WTC11 (cell line): ENCODE data around the gene NRG3. TPM values are rescaled to one million over a fixed set of nuclear protein-coding genes. Genes with fewer than 3 reads are reported as not detected.

ENCODE experiments used
- ATAC-seq: fragments of 200-7000 bp; cut with Tn5 transposase; 2 replicates; pipeline ENCODE4 v1.10.0; 2021; ENCODE audit warnings: mild to moderate bottlenecking, moderate library complexity
- CTCF ChIA-PET: fragments of 300-600 bp; sonication (Branson Sonifier 250); formaldehyde crosslinking; loops from one replicate; lab custom pipeline; 2021; ENCODE audit warnings: antibody characterized with exemption; lab: Charles Lee
- POLR2A ChIA-PET: fragments of 350-600 bp; sonication (Branson Sonifier 250); formaldehyde crosslinking; loops from one replicate; lab custom pipeline; 2021; ENCODE audit warnings: antibody characterized with exemption; lab: Charles Lee
- DNase-seq: peaks from one replicate; pipeline ENCODE4 v3.0.0; 2021; ENCODE audit warnings: low spot score
- H3K27ac Mint-ChIP-seq: 2 replicates; pipeline ENCODE4 v1.8.0; 2021; ENCODE audit warnings: mixed read lengths
- H3K27me3 Mint-ChIP-seq: 2 replicates; pipeline ENCODE4 v1.8.0; 2021; ENCODE audit warnings: low read depth, mild to moderate bottlenecking, moderate library complexity, mixed read lengths
- H3K36me3 Mint-ChIP-seq: 2 replicates; pipeline ENCODE4 v1.8.0; 2021; ENCODE audit warnings: mixed read lengths
- H3K4me1 Mint-ChIP-seq: 2 replicates; pipeline ENCODE4 v1.8.0; 2022; ENCODE audit warnings: mixed read lengths
- H3K4me3 Mint-ChIP-seq: 2 replicates; pipeline ENCODE4 v1.8.0; 2021; ENCODE audit warnings: mild to moderate bottlenecking, moderate library complexity, mixed read lengths
- H3K9me3 Mint-ChIP-seq: 2 replicates; pipeline ENCODE4 v1.8.0; 2021; ENCODE audit warnings: mixed read lengths
- ATF2 ChIP-seq: sonication (generic); formaldehyde crosslinking; IDR thresholded peaks from 2 replicates; pipeline ENCODE4 v1.8.1; 2022; ENCODE audit warnings: low read depth, missing genetic modification reagents, borderline replicate concordance
- ATF6 ChIP-seq: sonication (generic); formaldehyde crosslinking; IDR thresholded peaks from 2 replicates; pipeline ENCODE4 v1.8.1; 2023; ENCODE audit warnings: mild to moderate bottlenecking, missing genetic modification reagents
- CBFB ChIP-seq: sonication (generic); formaldehyde crosslinking; IDR thresholded peaks from 2 replicates; pipeline ENCODE4 v1.8.1; 2022; ENCODE audit warnings: mild to moderate bottlenecking, low read depth, missing genetic modification reagents
- CDX4 ChIP-seq: fragments of 250-450 bp; sonication (Bioruptor Pico); IDR thresholded peaks from 2 replicates; pipeline ENCODE4 v1.9.0; 2021; ENCODE audit warnings: moderate library complexity, mild to moderate bottlenecking, inconsistent platforms, borderline replicate concordance
- FOXK1 ChIP-seq: sonication (generic); formaldehyde crosslinking; IDR thresholded peaks from 2 replicates; pipeline ENCODE4 v1.8.0; 2022; ENCODE audit warnings: mild to moderate bottlenecking, moderate library complexity, missing genetic modification reagents
- IRF1 ChIP-seq: sonication (generic); formaldehyde crosslinking; IDR thresholded peaks from 2 replicates; pipeline ENCODE4 v1.8.0; 2023; ENCODE audit warnings: missing genetic modification reagents
- MAX ChIP-seq: sonication (generic); formaldehyde crosslinking; IDR thresholded peaks from 2 replicates; pipeline ENCODE4 v1.8.0; 2022; ENCODE audit warnings: mild to moderate bottlenecking, missing genetic modification reagents
- MXD4 ChIP-seq: fragments of 250-450 bp; sonication (Bioruptor Pico); IDR thresholded peaks from 2 replicates; pipeline ENCODE4 v1.8.0; 2021; ENCODE audit warnings: mild to moderate bottlenecking, moderate library complexity, borderline replicate concordance
- NR2C2 ChIP-seq: sonication (generic); formaldehyde crosslinking; IDR thresholded peaks from 2 replicates; pipeline ENCODE4 v1.8.0; 2022; ENCODE audit warnings: mild to moderate bottlenecking, missing genetic modification reagents
- PREB ChIP-seq: sonication (generic); formaldehyde crosslinking; IDR thresholded peaks from 2 replicates; pipeline ENCODE4 v1.8.1; 2022; ENCODE audit warnings: mild to moderate bottlenecking, missing genetic modification reagents, moderate library complexity, borderline replicate concordance
- PRRX2 ChIP-seq: fragments of 250-450 bp; sonication (Bioruptor Pico); IDR thresholded peaks from 2 replicates; pipeline ENCODE4 v1.8.0; 2021; ENCODE audit warnings: mild to moderate bottlenecking
- RELA ChIP-seq: sonication (generic); formaldehyde crosslinking; IDR thresholded peaks from 2 replicates; pipeline ENCODE4 v1.8.1; 2022; ENCODE audit warnings: missing genetic modification reagents, mild to moderate bottlenecking, borderline replicate concordance
- RORB ChIP-seq: fragments of 250-450 bp; sonication (Bioruptor Pico); IDR thresholded peaks from 2 replicates; pipeline ENCODE4 v1.9.0; 2021; ENCODE audit warnings: mild to moderate bottlenecking
- SMAD4 ChIP-seq: sonication (generic); formaldehyde crosslinking; IDR thresholded peaks from 2 replicates; pipeline ENCODE4 v1.8.0; 2022; ENCODE audit warnings: mild to moderate bottlenecking, missing genetic modification reagents
- SOX15 ChIP-seq: fragments of 250-450 bp; sonication (Bioruptor Pico); IDR thresholded peaks from 2 replicates; pipeline ENCODE4 v1.9.0; 2021; ENCODE audit warnings: mild to moderate bottlenecking
- TEAD1 ChIP-seq: sonication (generic); formaldehyde crosslinking; IDR thresholded peaks from 2 replicates; pipeline ENCODE4 v1.8.0; 2022; ENCODE audit warnings: mild to moderate bottlenecking, missing genetic modification reagents
- USF1 ChIP-seq: sonication (generic); formaldehyde crosslinking; IDR thresholded peaks from 2 replicates; pipeline ENCODE4 v1.8.0; 2022; ENCODE audit warnings: mild to moderate bottlenecking, missing genetic modification reagents
- ZNF121 ChIP-seq: sonication (generic); formaldehyde crosslinking; IDR thresholded peaks from 2 replicates; pipeline ENCODE4 v1.8.0; 2023; ENCODE audit warnings: missing genetic modification reagents
- ZNF317 ChIP-seq: sonication (generic); formaldehyde crosslinking; IDR thresholded peaks from 2 replicates; pipeline ENCODE4 v1.8.1; 2023; ENCODE audit warnings: low read depth, mild to moderate bottlenecking, moderate library complexity, missing genetic modification reagents, borderline replicate concordance
- ZNF396 ChIP-seq: fragments of 250-450 bp; sonication (Bioruptor Pico); IDR thresholded peaks from 2 replicates; pipeline ENCODE4 v1.8.0; 2021; ENCODE audit warnings: mild to moderate bottlenecking, moderate library complexity, borderline replicate concordance
- ZNF512 ChIP-seq: sonication (generic); formaldehyde crosslinking; IDR thresholded peaks from 2 replicates; pipeline ENCODE4 v1.8.1; 2022; ENCODE audit warnings: missing genetic modification reagents, borderline replicate concordance
- ZNF532 ChIP-seq: fragments of 250-450 bp; sonication (Bioruptor Pico); IDR thresholded peaks from 2 replicates; pipeline ENCODE4 v1.9.0; 2021; ENCODE audit warnings: mild to moderate bottlenecking, borderline replicate concordance
- total RNA-seq: library from RNA; stranded (reverse); gene quantifications from 3 replicates; pipeline ENCODE4 v1.2.3, GENCODE V29; 2021

The NRG3 gene
- total RNA-seq, 1 experiment from 2014 or later, result 7.0 TPM

GRCh38 chr10:82277591-82277990 is 402.6 kb downstream of the NRG3 start:
- no peaks in the 10 kb centered on the region for H3K27me3 Mint-ChIP-seq
- no peaks in the 10 kb centered on the region for H3K36me3 Mint-ChIP-seq
- no peak overlapping the region for H3K4me3 Mint-ChIP-seq
- DNase-seq, result no peak
- TF ChIP-seq SOX15 (CRISPR knock-in tag), result no peak
- no peak for TF ChIP-seq ATF2
- TF ChIP-seq SMAD4 (CRISPR knock-in tag), result no peak
- no peak for TF ChIP-seq TEAD1
- no peak for TF ChIP-seq ZNF532
- no peak for TF ChIP-seq NR2C2
- TF ChIP-seq ZNF512 (CRISPR knock-in tag), result no peak
- TF ChIP-seq CBFB (CRISPR knock-in tag), result no peak
- no peak for TF ChIP-seq RORB (CRISPR knock-in tag)
- TF ChIP-seq, all 79 proteins: peak for 0
- Mint-ChIP-seq H3K4me1 (peaks cover 4% of the 10 kb centered on the region), H3K27ac (no peak overlapping the region), H3K9me3 (no peaks in the 10 kb centered on the region)
- POLR2A ChIA-PET, result no interaction called here
- no peak for ATAC-seq
- CTCF ChIA-PET, result no interaction called here

GRCh38 chr10:82278401-82279182 is 403.6 kb downstream of the NRG3 start:
- Mint-ChIP-seq H3K27me3 (no peaks in the 10 kb centered on the region), H3K36me3 (no peaks in the 10 kb centered on the region), H3K4me1 (peaks cover 9% of the 10 kb centered on the region), H3K4me3 (no peak overlapping the region), H3K27ac (peak overlapping the region; percentile 35), H3K9me3 (no peaks in the 10 kb centered on the region)
- TF ChIP-seq USF1 (CRISPR knock-in tag), result no peak
- no peak for TF ChIP-seq RELA
- TF ChIP-seq FOXK1, result no peak
- TF ChIP-seq PRRX2 (CRISPR knock-in tag), result no peak
- no peak for TF ChIP-seq ZNF396 (CRISPR knock-in tag)
- no peak for TF ChIP-seq PREB (CRISPR knock-in tag)
- no peak for TF ChIP-seq ZNF317 (CRISPR knock-in tag)
- TF ChIP-seq SMAD4 (CRISPR knock-in tag), result no peak
- no peak for TF ChIP-seq ATF6
- TF ChIP-seq MXD4 (CRISPR knock-in tag), result no peak
- no peak for TF ChIP-seq MAX
- no peak for TF ChIP-seq ZNF121 (CRISPR knock-in tag)
- TF ChIP-seq IRF1 (CRISPR knock-in tag), result no peak
- no peak for TF ChIP-seq CDX4
- TF ChIP-seq RORB (CRISPR knock-in tag), result no peak
- DNase-seq (no peak), ATAC-seq (no peak)
- CTCF ChIA-PET, result no interaction called here
- POLR2A ChIA-PET, result no interaction called here
